HepG2 (cell line): ENCODE measurements around the gene SPNS3. TPM values are rescaled to one million over a fixed set of nuclear protein-coding genes. Genes with fewer than 3 reads are reported as not detected.

Experiments
- MEF2D ChIP-seq: sonication (generic); formaldehyde crosslinking; IDR thresholded peaks from 2 replicates; pipeline ENCODE4 v1.5.1; 2020; ENCODE audit warnings: mild to moderate bottlenecking, missing genetic modification reagents
- STAT6 ChIP-seq: sonication (generic); formaldehyde crosslinking; IDR thresholded peaks from 2 replicates; pipeline ENCODE4 v1.4.0; 2020; ENCODE audit warnings: missing genetic modification reagents, mild to moderate bottlenecking, borderline replicate concordance
- ZBTB40 ChIP-seq, 2 experiments: fragments of 450-650 bp in 1 of 2; sonication (generic) in 1 of 2; formaldehyde crosslinking in 1 of 2; IDR thresholded peaks; 2 replicates each; pipeline versions ENCODE4 v1.6.1 to v1.8.0; 2016 to 2022; ENCODE audit warnings: antibody characterized with exemption in 1 of 2, mild to moderate bottlenecking in 1 of 2, missing genetic modification reagents in 1 of 2
- ZNF318 ChIP-seq: sonication (generic); formaldehyde crosslinking; IDR thresholded peaks from 2 replicates; pipeline ENCODE4 v1.4.0; 2020; ENCODE audit warnings: mild to moderate bottlenecking, missing genetic modification reagents
- ZNF589 ChIP-seq: sonication (generic); formaldehyde crosslinking; conservative IDR thresholded peaks from 2 replicates; pipeline ENCODE4 v1.8.0; 2022; ENCODE audit warnings: mild to moderate bottlenecking, moderate library complexity, missing genetic modification reagents
- ZNF709 ChIP-seq: sonication (generic); formaldehyde crosslinking; IDR thresholded peaks from 2 replicates; pipeline ENCODE4 v1.5.0; 2020; ENCODE audit warnings: mild to moderate bottlenecking, missing genetic modification reagents
- polyA plus RNA-seq, 8 experiments: library from polyadenylated mRNA; depleted of rRNA in 3 of 8; stranded (reverse) in 7 of 8; unstranded in 1 of 8; fragments of >200 nt; fragmentation: Illumina TruSeq in 4 of 8; extraction: Trizol in 4 of 8; gene quantifications; 2 replicates each; pipeline versions ENCODE4 v1.2.1 to v1.2.3, GENCODE V29; 2011 to 2016; ENCODE audit warnings: low read depth in 4 of 8, missing spikeins in 1 of 8, mixed read lengths in 1 of 8; ENCODE audit not compliant: insufficient read depth in 1 of 8
- total RNA-seq, 5 experiments: library from RNA; depleted of rRNA; stranded (reverse); fragments of >200 nt; fragmentation: Illumina TruSeq; extraction: Trizol; gene quantifications; 2 replicates each; pipeline ENCODE4 v1.2.3, GENCODE V29; 2016; ENCODE audit warnings: low read depth in 1 of 5

Gene SPNS3
- total and polyA plus RNA-seq, 2 of the 13 experiments (the other 11 are each of a cell fraction or from before 2014, with no cell fraction given), result not detected

GRCh38 chr17:4480929-4481898, 47.5 kb downstream of the SPNS3 start (continued):
- TF ChIP-seq ZBTB40 (IDR thresholded peaks at IDR 0.05) (no peak), ZBTB40 (CRISPR knock-in tag; IDR thresholded peaks at IDR 0.05) (no peak), ZNF589 (no peak), STAT6 (CRISPR knock-in tag) (no peak), ZNF318 (no peak), MEF2D (0 out of 2 replicates have a peak, but pooled peaks have one; percentile 51), ZNF709 (0 out of 2 replicates have a peak, but pooled peaks have one; percentile 51)
